ENCODE measurements around the gene PLXNA4.

Gene PLXNA4

DNA sequence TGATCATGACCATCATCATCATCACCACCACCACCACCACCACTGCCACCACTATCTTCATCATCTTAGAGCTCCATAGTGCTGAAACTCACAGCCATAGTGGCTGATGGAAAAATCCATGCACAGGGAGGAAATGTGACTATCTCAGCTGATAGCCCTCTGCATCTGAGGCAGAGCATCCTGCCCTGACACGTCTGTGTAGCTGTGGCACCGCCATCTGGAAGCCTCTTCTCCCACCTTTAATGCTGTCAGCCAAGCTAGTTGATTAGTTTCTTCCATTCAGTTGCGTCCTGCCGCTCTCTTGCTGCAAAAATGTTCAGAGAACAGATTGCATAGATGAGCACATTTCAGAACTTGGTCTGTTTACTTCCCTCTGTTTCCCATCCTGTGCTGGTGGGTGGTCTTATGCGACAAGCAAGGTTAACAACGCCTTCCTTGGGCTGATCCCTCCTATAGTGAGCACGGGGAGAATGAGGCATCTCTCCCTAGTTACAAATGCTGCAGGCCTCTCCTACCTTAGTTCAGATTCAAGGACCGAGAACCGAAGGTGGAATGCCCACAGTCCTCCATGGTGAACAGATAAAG, 478.6 kb downstream of the PLXNA4 start:
- no peak for DNase-seq (ENCODE audit: extremely low spot score)
- no peak for TF ChIP-seq FOXA1 (IDR thresholded peaks at IDR 0.05)
- no peak for TF ChIP-seq ELF4 (IDR thresholded peaks at IDR 0.05)
- TF ChIP-seq L3MBTL2 (conservative IDR thresholded peaks at IDR 0.05), result no peak
- no peak for TF ChIP-seq TARDBP (IDR thresholded peaks at IDR 0.05)
- no peak for TF ChIP-seq CTBP1 (IDR thresholded peaks at IDR 0.05; ENCODE audit: borderline replicate concordance)
- no peak for TF ChIP-seq ZNF384 (IDR thresholded peaks at IDR 0.05)
- TF ChIP-seq FOXK2 (IDR thresholded peaks at IDR 0.05), result no peak
- no peak for TF ChIP-seq ARNT (IDR thresholded peaks at IDR 0.05)
- no peak for TF ChIP-seq LEF1 (IDR thresholded peaks at IDR 0.05; ENCODE audit: borderline replicate concordance)
- TF ChIP-seq SP1 (IDR thresholded peaks at IDR 0.05), result no peak
- TF ChIP-seq SUZ12 (IDR thresholded peaks at IDR 0.05), result no peak
- TF ChIP-seq NFRKB (IDR thresholded peaks at IDR 0.05), result no peak
- no peak for TF ChIP-seq HDGF (IDR thresholded peaks at IDR 0.05; ENCODE audit: borderline replicate concordance)
- TF ChIP-seq, protein P1, sequence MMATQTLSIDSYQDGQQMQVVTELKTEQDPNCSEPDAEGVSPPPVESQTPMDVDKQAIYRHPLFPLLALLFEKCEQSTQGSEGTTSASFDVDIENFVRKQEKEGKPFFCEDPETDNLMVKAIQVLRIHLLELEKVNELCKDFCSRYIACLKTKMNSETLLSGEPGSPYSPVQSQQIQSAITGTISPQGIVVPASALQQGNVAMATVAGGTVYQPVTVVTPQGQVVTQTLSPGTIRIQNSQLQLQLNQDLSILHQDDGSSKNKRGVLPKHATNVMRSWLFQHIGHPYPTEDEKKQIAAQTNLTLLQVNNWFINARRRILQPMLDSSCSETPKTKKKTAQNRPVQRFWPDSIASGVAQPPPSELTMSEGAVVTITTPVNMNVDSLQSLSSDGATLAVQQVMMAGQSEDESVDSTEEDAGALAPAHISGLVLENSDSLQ (IDR thresholded peaks at IDR 0.05), result no peak
- TF ChIP-seq FOXM1 (IDR thresholded peaks at IDR 0.05; ENCODE audit: borderline replicate concordance), result no peak
- TF ChIP-seq BHLHE40 (IDR thresholded peaks at IDR 0.05; ENCODE audit: borderline replicate concordance), result no peak
- POLR2A ChIA-PET, result interaction anchor here (1.0 kb wide), 1 partner anchor 14 kb away, joined by 3 read pairs; no protein-coding TSS in a partner anchor
- CTCF ChIA-PET, result interaction anchor here (1.2 kb wide), 1 partner anchor 16 kb away, joined by 3 read pairs; no protein-coding TSS in a partner anchor

DNA sequence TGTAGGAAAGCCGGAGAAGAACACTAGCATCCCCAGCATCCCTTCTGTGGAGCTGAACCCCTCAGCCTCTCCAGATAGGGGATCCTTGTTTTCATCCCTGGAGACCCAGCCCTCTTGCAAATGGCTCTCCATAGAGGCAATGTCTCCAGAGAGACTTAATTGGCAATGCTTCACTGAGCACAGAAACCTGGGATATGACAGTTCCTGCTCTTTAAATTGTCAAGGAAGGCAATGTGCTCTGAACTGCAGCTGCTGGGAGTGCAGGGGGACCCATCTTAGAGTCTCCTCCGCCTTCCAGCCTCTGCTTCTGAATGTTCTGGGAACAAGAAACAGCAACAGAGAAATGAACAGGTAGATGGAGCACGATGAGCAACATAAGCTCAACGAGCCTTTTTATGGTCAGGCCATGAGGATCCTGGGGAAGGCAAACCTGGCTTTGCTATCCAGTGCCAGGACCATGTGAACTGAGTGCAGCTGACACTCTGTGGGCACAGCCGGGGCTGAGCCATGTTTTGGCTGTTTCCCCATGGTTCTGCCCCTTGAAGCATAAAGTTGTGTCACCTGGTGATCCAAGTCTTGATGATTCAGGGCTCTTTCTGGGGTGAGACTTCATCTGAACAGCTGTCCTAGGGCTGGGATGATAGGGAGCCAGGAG, 481.0 kb downstream of the PLXNA4 start:
- CTCF ChIA-PET, result no interaction called here
- DNase-seq (ENCODE audit: extremely low spot score), result no peak
- POLR2A ChIA-PET, result no interaction called here
- TF ChIP-seq L3MBTL2 (conservative IDR thresholded peaks at IDR 0.05) (no peak), FOXM1 (IDR thresholded peaks at IDR 0.05; ENCODE audit: borderline replicate concordance) (no peak), SUZ12 (IDR thresholded peaks at IDR 0.05) (no peak), CTBP1 (IDR thresholded peaks at IDR 0.05; ENCODE audit: borderline replicate concordance) (no peak), HDGF (IDR thresholded peaks at IDR 0.05; ENCODE audit: borderline replicate concordance) (no peak)

DNA sequence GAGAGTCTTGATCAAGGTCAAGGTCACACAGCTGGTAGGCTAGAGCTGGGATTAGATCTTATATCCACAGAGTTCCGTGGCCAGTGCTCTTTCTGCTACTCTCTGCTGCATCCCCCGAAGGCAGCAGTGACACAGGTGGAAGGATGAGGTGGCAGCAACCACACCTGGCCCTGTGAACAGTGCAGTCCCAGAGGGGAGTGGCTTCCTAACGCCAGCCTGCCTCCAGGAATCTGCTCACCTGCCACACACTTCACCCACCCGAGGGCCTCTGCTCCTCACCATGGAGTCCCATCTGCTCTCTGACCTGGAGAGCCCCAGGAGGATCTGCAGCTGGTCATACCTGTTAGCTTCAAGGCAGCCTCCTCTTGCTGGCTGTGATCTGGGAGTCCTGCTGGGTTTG, 484.2 kb downstream of the PLXNA4 start:
- DNase-seq (ENCODE audit: extremely low spot score), result no peak
- POLR2A ChIA-PET, result no interaction called here
- CTCF ChIA-PET, result no interaction called here
- TF ChIP-seq L3MBTL2 (conservative IDR thresholded peaks at IDR 0.05), result no peak
- no peak for TF ChIP-seq SUZ12 (IDR thresholded peaks at IDR 0.05)
- no peak for TF ChIP-seq LEF1 (IDR thresholded peaks at IDR 0.05; ENCODE audit: borderline replicate concordance)
- TF ChIP-seq ELF4 (IDR thresholded peaks at IDR 0.05), result no peak
- no peak for TF ChIP-seq TARDBP (IDR thresholded peaks at IDR 0.05)
- no peak for TF ChIP-seq FOXK2 (IDR thresholded peaks at IDR 0.05)
- no peak for TF ChIP-seq SP1 (IDR thresholded peaks at IDR 0.05)
- no peak for TF ChIP-seq BHLHE40 (IDR thresholded peaks at IDR 0.05; ENCODE audit: borderline replicate concordance)
- TF ChIP-seq FOXA1 (IDR thresholded peaks at IDR 0.05), result no peak
- TF ChIP-seq NFRKB (IDR thresholded peaks at IDR 0.05), result no peak
- TF ChIP-seq CTBP1 (IDR thresholded peaks at IDR 0.05; ENCODE audit: borderline replicate concordance), result no peak
- no peak for TF ChIP-seq HDGF (IDR thresholded peaks at IDR 0.05; ENCODE audit: borderline replicate concordance)
- TF ChIP-seq, protein P1 (IDR thresholded peaks at IDR 0.05), result no peak
- no peak for TF ChIP-seq ZNF384 (IDR thresholded peaks at IDR 0.05)
- TF ChIP-seq FOXM1 (IDR thresholded peaks at IDR 0.05; ENCODE audit: borderline replicate concordance), result no peak

DNA sequence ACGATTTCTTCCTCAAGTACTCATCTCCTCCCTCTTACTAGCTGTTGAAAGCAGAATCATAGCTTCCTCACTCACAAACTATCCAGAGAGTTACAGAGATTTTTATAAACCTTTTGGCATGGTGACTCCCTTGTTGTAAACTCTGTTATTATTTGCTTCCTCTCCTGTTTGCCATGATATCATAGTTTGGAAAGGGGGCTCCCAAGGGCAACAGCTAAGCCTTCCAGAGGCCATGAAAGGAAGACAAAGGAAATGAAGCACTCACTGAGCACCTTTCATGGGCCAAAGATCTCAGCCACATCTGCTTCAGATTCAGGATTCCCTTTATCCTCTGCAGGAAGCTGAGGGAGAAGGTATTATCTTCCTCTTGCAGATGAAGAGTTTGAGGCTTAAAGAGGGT, 484.6 kb downstream of the PLXNA4 start:
- DNase-seq (ENCODE audit: extremely low spot score), result no peak
- CTCF ChIA-PET, result no interaction called here

DNA sequence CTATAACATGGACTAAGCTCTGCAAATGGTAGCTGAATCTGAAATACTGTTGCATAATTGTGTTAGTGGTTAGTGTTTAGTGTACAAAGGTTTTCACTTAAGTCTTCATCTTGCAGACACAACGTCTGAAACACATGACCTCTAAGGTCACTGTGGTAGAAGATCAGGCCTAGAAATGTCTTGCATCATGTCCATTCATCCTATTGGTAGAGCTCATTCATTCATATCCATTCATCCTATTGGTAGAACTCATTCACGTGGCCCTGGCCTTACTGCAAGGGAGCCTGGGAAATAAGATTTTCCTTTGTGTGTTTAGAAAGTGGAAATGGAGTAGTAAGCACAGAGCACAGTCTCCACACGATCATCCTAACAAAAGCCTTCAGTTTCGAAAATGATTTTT, 485.8 kb downstream of the PLXNA4 start:
- TF ChIP-seq L3MBTL2 (conservative IDR thresholded peaks at IDR 0.05), result no peak
- no peak for TF ChIP-seq BHLHE40 (IDR thresholded peaks at IDR 0.05; ENCODE audit: borderline replicate concordance)
- CTCF ChIA-PET, result no interaction called here

More for the DNA sequence above, 484.6 kb downstream of the PLXNA4 start:
- POLR2A ChIA-PET, result no interaction called here
- TF ChIP-seq SP1 (IDR thresholded peaks at IDR 0.05) (no peak), ZNF384 (IDR thresholded peaks at IDR 0.05) (no peak), LEF1 (IDR thresholded peaks at IDR 0.05; ENCODE audit: borderline replicate concordance) (no peak), L3MBTL2 (conservative IDR thresholded peaks at IDR 0.05) (no peak), ARNT (IDR thresholded peaks at IDR 0.05) (no peak), BHLHE40 (IDR thresholded peaks at IDR 0.05; ENCODE audit: borderline replicate concordance) (no peak), CTBP1 (IDR thresholded peaks at IDR 0.05; ENCODE audit: borderline replicate concordance) (no peak), SUZ12 (IDR thresholded peaks at IDR 0.05) (no peak), ELF4 (IDR thresholded peaks at IDR 0.05) (no peak)
- TF ChIP-seq, protein P1 (IDR thresholded peaks at IDR 0.05), result no peak

DNA sequence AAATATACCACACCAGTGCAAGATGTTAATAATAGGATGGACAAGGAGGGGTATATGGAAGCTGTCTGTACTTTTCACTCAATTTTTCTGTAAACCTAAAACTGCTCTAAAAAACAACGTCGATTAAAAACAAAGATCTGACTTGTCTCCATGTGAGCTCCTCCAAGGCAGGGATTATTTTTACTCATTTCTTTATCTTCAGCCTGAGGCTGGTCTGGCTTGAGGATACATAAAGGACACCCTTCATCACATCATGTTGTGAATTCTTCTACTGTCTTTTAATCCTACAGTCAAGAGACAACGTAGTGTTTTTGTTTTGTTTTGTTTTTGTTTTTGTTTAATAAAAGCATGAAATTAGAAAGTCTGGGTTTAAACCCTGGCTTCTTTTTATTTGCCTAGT, 486.9 kb downstream of the PLXNA4 start:
- ChIA-PET CTCF (no interaction called here), POLR2A (no interaction called here)
- DNase-seq (ENCODE audit: extremely low spot score), result no peak
- TF ChIP-seq TARDBP (IDR thresholded peaks at IDR 0.05) (no peak), BHLHE40 (IDR thresholded peaks at IDR 0.05; ENCODE audit: borderline replicate concordance) (no peak), FOXA1 (IDR thresholded peaks at IDR 0.05) (no peak)

More for the DNA sequence above, 485.8 kb downstream of the PLXNA4 start:
- POLR2A ChIA-PET, result no interaction called here
- no peak for DNase-seq (ENCODE audit: extremely low spot score)
